ENCODE results near the gene TBC1D17. TPM values are rescaled to one million over a fixed set of nuclear protein-coding genes. Genes with fewer than 3 reads are reported as not detected.

TBC1D17 gene
- total and polyA plus RNA-seq, 2 of the 13 experiments (the other 11 are each of a cell fraction or from before 2014, with no cell fraction given), result 9.7 to 16.9 TPM

DNA sequence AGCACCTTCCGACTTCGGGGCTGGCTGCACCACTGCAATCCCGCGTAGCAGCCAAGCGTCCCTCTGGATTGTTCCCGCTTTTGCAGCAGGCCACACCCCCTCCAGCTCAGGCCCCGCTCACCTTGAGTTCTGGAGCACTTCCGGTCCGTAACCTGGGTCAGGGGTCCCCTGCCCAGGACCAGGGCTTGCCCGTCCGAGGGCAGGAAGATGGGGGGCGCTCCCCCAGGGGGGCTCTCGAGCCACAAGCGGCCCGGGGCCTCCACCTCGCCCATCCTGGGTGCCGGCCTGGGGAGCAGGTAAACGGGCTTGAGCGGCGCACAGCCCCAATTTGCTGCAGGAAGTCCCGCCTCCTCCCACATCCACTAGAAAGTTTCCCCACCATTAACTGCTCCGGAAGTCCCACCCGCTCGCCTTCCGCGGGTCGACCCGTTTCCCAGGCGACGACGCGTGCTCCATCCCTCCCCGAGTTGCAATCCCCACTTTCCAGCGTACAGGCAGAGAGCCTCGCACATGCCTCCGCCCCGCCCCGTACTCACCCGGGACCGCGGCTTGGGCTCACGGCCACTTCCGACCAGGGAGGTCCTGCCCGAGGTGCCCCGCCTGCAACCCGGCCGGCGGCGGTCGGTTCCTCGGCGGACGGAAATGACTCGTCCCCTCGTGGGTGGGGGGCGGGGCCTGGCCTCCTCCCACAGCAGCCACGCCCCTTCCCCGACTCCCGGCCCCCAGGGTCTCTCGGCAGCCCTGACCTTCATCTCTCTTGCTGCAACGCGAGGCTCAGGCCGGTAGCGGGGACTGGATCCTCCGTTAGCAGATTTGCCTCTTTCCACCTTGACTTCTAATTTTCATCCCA, 10.3 kb upstream of the TBC1D17 start, which contains the start of gene PNKP (continued):
- TF ChIP-seq RNF219 (CRISPR knock-in tag; IDR thresholded peaks at IDR 0.05) (no peak), ZBTB14 (CRISPR knock-in tag; IDR thresholded peaks at IDR 0.05) (no peak), KMT2B (CRISPR knock-in tag; IDR thresholded peaks at IDR 0.05) (no peak; the same call in 1 of the 2 replicates), PAWR (CRISPR knock-in tag; IDR thresholded peaks at IDR 0.05; ENCODE audit: borderline replicate concordance) (no peak), ZNF441 (CRISPR knock-in tag; IDR thresholded peaks at IDR 0.05; ENCODE audit: borderline replicate concordance) (no peak), ZNF577 (CRISPR knock-in tag; IDR thresholded peaks at IDR 0.05; ENCODE audit: borderline replicate concordance, low read depth) (0 out of 2 replicates have a peak, but pooled peaks have one; percentile 70), ZNF83 (CRISPR knock-in tag; IDR thresholded peaks at IDR 0.05; ENCODE audit: borderline replicate concordance) (no peak), ZMAT5 (CRISPR knock-in tag; IDR thresholded peaks at IDR 0.05; ENCODE audit: borderline replicate concordance, low read depth) (no peak), ZNF3 (CRISPR knock-in tag; IDR thresholded peaks at IDR 0.05) (no peak), FOXA3 (CRISPR knock-in tag; IDR thresholded peaks at IDR 0.05) (peak; percentile 5; the same call in 1 of the 2 replicates), ZNF382 (CRISPR knock-in tag; IDR thresholded peaks at IDR 0.05; ENCODE audit: borderline replicate concordance) (no peak), HMGXB4 (CRISPR knock-in tag; IDR thresholded peaks at IDR 0.05; ENCODE audit: borderline replicate concordance in 1 of 2, low read depth in 1 of 2) (peak; percentile 43 to 67; a peak in 2 of 4 replicates), CBX2 (IDR thresholded peaks at IDR 0.05; ENCODE audit: low read depth, low read length) (no peak), CBX2 (CRISPR knock-in tag; IDR thresholded peaks at IDR 0.05; ENCODE audit: low read depth) (no peak), ZNF572 (CRISPR knock-in tag; IDR thresholded peaks at IDR 0.05) (no peak), ELK4 (CRISPR knock-in tag; IDR thresholded peaks at IDR 0.05; ENCODE audit: borderline replicate concordance) (no peak), ZNF512 (CRISPR knock-in tag; IDR thresholded peaks at IDR 0.05) (no peak), HIVEP1 (CRISPR knock-in tag; IDR thresholded peaks at IDR 0.05) (peak; percentile 81)
- TF ChIP-seq, protein P1, sequence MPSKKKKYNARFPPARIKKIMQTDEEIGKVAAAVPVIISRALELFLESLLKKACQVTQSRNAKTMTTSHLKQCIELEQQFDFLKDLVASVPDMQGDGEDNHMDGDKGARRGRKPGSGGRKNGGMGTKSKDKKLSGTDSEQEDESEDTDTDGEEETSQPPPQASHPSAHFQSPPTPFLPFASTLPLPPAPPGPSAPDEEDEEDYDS (CRISPR knock-in tag; IDR thresholded peaks at IDR 0.05), result peak; percentile 48
